NCI-H2081 treated with DMSO at 0.1 percent for 48 hours (cell line): ENCODE results near the gene RHOD.

Experiments used
- DNase-seq: peaks from one replicate; lab custom pipeline; 2025; lab: John Stamatoyannopoulos, UW

Gene RHOD

DNA sequence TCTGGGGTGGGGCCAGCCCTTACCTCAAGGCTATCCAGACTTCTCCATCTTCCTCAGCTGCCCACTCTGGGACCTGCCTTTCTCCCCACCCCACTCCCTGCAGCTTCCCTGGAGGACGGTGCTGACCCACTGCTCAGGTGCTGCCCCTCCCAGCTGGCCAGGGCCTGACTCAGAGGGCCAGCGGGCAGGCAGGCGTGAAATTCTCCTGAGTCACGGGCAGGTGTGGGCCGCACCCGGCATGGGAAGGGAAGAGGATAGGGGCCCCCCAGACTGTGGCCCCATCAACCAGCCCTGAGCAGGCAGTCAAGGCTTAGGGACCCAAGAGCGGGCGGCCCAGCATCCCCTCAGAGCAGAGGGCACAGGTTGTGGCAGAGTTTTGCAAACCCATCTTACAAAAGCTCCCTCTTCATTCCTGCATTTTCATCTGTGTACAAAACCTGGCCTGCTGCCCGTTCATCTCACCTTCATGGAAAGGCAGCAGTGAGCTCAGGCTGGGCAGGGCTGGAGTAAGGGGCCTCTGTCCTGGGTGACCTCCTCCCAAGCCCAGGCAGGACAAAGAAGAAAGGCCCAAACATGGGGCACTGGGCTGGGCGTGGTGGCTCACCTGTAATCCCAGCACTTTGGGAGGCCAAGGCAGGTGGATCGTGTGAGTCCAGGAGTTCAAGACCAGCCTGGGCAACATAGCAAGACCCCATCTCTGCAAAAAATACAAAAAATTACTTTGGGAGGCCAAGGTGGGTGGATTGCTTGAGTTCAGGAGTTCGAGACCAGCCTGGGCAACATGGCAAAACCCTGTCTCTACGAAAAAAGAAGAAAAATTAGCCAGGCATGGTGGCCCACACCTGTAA, 6.1 kb downstream of the RHOD start:
- DNase-seq = no peak

DNA sequence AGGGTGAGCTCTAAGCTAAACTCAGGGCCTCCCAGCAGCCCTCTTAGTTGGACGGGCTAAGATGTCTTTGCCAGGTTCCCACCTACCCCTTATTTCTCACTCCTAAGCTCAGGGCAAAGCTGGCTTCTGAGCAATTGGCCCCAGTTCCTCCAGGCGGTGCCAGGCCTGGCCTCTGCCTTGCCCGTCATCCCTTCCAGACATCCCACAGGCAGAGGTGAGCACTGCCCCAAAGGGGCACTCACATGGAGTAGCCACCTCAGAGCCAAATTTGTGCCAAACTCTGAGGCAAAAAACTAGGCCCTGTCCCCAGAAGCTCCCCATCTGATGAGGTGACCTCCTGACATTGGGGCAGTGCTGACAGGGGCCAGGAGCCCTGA, 9.7 kb downstream of the RHOD start:
- no peak for DNase-seq

- no peak for DNase-seq
Observed at GRCh38 chr11:67071420-67072284, 15.0 kb downstream of the RHOD start.

- no peak for DNase-seq
Observed at GRCh38 chr11:67072295-67072694, 15.6 kb downstream of the RHOD start.

- DNase-seq = no peak
Observed at GRCh38 chr11:67073908-67074307, 17.3 kb downstream of the RHOD start.

- no peak for DNase-seq
Observed at GRCh38 chr11:67076202-67076601, 19.6 kb downstream of the RHOD start.

GRCh38 chr11:67079065-67079705, 22.5 kb downstream of the RHOD start:
- DNase-seq = no peak

DNA sequence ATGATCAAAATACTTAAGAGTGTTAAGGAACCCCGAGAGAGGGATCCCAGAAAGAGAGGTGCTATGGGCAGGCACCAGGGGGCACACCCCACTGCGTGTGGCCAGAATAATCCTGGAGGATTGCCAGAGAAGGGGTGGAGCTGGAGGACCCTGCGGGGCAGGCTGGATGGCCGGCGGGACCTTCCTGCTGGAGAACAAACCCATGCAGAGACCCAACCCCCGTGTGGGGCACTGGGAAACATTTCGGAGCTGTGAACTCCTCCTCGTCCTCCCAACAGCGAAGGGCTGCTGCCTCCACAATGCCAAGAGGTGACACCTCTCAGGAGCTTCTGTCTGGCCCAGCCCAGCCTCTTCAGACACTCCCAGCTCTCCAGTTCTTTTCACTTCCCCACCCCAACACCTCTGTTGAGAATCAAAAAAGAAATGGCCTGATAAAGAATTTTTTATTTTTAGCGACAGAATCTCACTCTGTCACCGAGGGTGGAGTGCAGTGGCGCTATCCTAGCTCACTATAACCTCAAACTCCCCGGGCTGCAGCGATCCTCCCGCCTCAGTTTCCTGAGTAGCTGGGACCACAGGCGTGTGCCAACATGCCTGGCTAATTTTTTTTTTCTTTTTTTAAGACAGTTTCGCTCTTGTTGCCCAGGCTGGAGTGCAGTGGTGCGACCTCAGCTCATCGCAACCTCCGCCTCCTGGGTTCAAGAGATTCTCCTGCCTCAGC, 25.6 kb downstream of the RHOD start:
- no peak for DNase-seq

GRCh38 chr11:67083786-67084366, 27.2 kb downstream of the RHOD start:
- DNase-seq = no peak

DNA sequence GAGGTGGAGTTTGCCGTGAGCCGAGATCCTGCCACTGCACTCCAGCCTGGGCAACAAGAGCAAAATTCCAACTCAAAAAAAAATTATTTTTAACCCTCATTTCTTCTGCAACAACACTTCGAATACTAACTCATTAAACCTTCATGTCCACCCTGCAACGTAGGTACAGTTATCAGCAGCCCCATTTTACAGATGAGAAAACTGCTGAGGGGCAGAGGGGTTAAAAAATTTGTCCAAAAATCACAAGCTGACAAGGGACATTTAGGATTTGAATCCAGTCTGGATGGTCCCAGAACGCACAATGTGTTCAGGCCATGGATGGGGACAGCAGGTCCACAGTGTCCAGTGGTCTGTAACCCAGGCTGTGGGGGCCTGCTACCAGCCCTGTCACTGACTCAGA, 29.0 kb downstream of the RHOD start:
- no peak for DNase-seq

DNA sequence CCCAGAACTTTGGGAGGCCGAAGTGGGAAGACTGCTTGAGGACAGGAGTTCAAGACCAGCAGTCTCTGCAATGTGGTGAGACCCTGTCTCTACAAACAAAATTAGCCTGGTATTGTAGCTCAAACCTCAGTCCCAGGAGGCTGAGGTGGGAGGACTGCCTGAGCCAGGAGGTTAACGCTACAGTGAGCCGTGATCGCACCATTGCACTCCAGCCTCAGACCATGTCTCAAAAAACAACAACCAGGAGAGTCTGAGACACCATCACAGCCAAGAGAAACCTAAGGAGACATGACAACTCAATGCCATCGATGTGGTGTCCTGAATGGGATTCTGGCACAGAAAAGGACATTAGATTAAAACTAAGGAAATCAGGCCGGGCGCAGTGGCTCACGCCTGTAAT, 34.1 kb downstream of the RHOD start:
- no peak for DNase-seq

DNA sequence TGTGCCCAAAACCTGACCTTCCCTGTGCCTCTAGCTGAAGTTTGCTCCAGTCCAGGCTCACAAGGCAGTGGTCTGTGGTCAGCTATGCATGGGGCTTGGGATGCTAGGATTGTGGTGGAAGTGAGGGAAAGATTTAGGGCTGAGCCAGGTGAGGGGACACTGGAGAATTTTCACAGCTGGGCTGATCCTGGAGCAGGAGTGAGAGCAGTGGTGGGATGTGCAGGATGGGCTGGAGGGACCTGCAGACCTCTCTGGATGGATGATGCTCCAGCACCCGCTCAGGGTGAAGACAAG, 38.5 kb downstream of the RHOD start:
- no peak for DNase-seq

- no peak for DNase-seq
Observed at GRCh38 chr11:67098799-67099429, 42.3 kb downstream of the RHOD start.

DNA sequence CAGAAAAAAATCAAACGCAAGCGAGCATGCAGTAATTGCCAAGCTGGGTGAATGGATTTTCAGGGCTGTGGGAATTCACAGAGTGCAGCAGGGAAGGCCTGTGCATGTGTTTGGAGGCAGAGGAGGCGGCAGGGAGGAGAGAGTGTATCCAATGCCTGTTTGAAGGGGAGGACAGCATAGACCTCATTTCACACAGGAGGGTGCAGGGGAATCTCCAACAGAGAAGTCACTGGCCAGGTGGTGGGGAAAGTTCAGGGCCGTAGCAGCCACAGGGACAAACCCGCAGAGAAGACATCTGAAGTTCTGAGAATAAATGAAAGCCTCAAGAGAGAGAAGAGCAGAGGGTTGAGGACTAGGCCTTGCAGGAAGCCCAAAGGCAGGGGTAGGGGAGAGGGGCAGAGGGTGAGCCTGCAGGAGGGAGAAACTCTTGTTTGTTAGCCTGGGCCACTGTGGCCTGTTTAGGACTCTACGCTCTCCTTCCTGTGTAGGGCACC, 43.2 kb downstream of the RHOD start:
- no peak for DNase-seq

DNA sequence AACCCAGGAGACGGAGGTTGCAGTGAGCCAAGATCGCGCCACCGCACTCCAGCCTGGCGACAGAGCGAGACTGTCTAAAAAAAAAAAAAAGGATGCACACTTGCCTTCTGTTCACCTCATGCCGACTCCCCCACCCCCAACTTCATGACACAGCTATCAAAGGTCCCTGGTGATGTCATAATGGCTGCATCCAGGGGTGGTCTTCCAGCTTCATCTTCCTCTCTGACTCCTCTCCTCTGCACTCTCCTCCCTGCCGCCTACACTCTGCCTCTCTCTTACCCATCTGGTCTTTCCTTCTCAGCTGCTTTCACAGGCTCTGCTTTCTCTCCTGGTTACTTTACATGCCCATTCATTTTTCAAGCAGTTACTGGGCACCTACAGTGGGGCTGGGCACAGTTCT, 46.0 kb downstream of the RHOD start:
- no peak for DNase-seq

- DNase-seq = no peak
Observed at GRCh38 chr11:67105964-67106363, 49.3 kb downstream of the RHOD start.

DNA sequence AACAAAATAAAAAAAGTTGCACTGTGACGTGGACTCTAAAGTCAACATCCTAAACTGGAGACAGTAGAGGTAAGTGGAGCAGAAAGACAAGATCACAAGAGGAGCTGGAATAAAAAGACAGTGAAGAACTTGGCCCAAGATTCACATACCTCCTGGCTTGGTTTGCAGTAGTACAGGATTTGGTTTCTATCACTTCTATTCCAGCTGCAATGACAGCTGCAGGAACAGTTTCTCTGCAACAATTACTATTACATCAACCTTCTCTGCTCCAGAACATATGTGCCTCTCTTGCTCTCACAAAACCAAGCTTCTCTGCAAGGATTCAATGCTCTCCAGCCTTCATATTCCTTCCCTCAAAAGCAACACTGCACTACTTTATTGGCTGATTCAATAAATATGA, 54.6 kb downstream of the RHOD start:
- DNase-seq = no peak

- DNase-seq = no peak
Observed at GRCh38 chr11:67113231-67113721, 56.6 kb downstream of the RHOD start.

GRCh38 chr11:67114275-67114896, 57.7 kb downstream of the RHOD start:
- DNase-seq = no peak

- no peak for DNase-seq
Observed at GRCh38 chr11:67116758-67117105, 60.1 kb downstream of the RHOD start.

DNA sequence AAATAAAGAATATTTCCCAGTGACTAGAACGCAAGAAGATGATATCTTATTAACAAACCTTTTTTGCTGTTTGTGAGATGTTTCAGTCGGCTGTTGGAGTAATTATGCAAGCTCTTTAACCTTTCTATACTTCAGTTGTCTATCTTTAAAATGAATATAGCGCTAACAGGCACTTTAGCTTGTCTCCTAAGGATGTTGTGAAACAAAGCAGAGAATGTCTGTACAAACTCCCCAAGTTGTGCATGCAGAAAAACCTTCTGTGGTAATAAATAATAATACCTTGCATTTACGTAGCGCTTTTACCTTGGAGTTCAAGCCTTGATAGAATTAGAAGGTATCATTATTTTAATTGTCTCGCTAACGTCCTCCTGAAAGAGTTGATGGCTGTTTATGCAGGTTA, 60.5 kb downstream of the RHOD start:
- no peak for DNase-seq
